ENCODE data around the gene TFB1M. TPM values are rescaled to one million over a fixed set of nuclear protein-coding genes. Genes with fewer than 3 reads are reported as not detected.

The TFB1M gene
- total and polyA plus RNA-seq, 5 donors: 13.2 to 20.6 (median 20.0) TPM

GRCh38 chr6:155252581-155252980 is 61.7 kb downstream of the TFB1M start:
- Histone ChIP-seq H3K27me3 (ENCODE audit: control insufficient read depth, insufficient read depth) (no peaks in the 10 kb centered on the region), H3K27ac (ENCODE audit: low read length) (no peak overlapping the region), H3K9me3 (ENCODE audit: control insufficient read depth, low read length) (no peaks in the 10 kb centered on the region), H3K4me1 (ENCODE audit: control insufficient read depth, insufficient read depth, low read length) (no peaks in the 10 kb centered on the region), H3K4me3 (ENCODE audit: low read length) (no peak overlapping the region)
- DNase-seq (no peak), ATAC-seq (no peak)
- intact Hi-C loops (cut with DNase I): no loop called here
- WGBS: 95% methylated on average over 8 of the region's 8 CpGs

DNA sequence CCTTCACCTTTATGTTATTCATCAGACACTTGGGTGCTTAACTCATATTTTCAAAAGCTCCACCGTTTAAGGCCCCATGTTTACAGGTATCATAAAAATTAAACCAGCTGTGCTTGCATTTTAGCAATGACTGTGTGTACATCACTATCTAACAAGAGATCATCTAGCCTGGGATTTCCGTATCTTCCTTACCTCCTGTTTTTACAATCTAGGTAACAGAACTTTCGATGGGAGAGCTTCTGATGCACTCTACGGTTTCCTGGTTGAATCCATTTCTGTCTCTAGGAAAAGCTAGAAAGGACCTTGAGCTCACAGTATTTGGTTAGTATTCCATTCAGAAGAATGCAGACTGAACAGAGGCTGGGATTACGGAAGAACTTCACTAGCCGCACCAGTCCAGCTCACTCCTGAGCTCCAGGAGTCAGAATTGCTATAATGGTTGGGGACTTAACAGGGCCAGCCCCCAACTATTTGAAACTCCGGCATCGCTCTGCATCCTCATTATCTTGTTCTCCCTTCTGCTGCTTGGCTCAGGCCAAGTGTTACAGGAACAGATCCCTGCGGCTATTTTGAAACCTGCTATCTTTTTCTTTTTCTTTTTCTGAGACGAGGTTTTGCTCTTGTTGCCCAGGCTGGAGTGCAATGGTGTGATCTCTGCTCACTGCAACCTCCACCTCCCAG is 63.4 kb downstream of the TFB1M start:
- H3K4me3 ChIP-seq (ENCODE audit: low read length): no peak overlapping the region
- WGBS: 76% methylated on average over 10 of the region's 10 CpGs
- H3K27me3 ChIP-seq (ENCODE audit: control insufficient read depth, insufficient read depth): no peaks in the 10 kb centered on the region
- peak; percentile 17 to 53 for ATAC-seq
- no peak for DNase-seq
- intact Hi-C loops (cut with DNase I): no loop called here
- peak overlapping the region; percentile 53 for H3K27ac ChIP-seq (ENCODE audit: low read length)
- no peaks in the 10 kb centered on the region for H3K4me1 ChIP-seq (ENCODE audit: control insufficient read depth, insufficient read depth, low read length)
- H3K9me3 ChIP-seq (ENCODE audit: control insufficient read depth, low read length): no peaks in the 10 kb centered on the region

DNA sequence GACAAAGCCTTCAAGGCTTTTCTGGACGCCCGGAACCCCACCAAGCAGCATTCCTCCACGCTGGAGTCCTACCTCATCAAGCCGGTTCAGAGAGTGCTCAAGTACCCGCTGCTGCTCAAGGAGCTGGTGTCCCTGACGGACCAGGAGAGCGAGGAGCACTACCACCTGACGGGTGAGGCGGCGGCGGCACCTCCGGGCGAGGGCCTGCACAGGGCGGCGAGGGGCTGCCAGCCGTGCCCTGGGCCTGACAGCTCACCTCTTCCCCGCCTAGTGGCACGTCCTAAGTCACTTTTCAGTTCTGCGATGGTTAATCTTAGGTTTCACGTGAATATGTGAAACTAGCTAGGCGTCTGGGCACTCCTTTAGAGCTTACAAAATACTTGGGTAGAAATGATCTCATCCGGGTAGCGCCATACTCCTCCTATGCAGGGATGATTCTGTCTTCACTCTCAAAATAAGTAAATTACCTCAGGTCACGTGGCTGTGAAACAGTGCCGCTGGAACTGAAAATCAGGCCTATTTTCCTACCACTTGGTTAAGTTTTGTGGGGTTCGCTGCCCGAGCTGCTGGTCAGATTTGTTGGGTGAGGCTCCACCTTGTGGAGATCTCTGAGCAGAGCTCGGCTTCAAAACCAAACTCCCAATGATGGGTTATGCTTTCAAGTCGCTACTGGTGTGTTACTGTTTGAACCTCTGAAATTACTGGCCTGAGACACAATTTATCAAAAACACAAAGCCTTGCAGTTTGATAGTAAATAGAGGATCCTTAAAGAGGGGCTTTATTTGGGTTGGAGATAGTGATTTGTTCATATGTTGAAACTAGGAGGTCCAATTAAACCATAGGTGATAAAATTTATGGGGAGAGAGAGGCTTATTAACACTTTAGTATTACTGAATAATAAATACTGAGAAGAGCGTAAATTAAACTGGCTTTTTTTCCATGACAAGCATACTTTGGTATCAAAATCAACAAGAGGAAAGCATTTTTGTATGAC is 66.0 kb downstream of the TFB1M start:
- no peak overlapping the region for H3K4me3 ChIP-seq (ENCODE audit: low read length)

GRCh38 chr6:155247618-155248007 is 66.7 kb downstream of the TFB1M start:
- Histone ChIP-seq H3K27me3 (ENCODE audit: control insufficient read depth, insufficient read depth) (no peaks in the 10 kb centered on the region), H3K4me3 (ENCODE audit: low read length) (no peak overlapping the region), H3K27ac (ENCODE audit: low read length) (no peak overlapping the region), H3K4me1 (ENCODE audit: control insufficient read depth, insufficient read depth, low read length) (no peaks in the 10 kb centered on the region), H3K9me3 (ENCODE audit: control insufficient read depth, low read length) (no peaks in the 10 kb centered on the region)
- ATAC-seq (no peak), DNase-seq (no peak)
- intact Hi-C loops (cut with DNase I): loop anchor here in 3 of 4 donors (5.0 to 10.0 kb wide), 2 partner anchors 70 to 363 kb away; no protein-coding TSS in a partner anchor
- WGBS: 95% methylated on average over 5 of the region's 5 CpGs

More for the DNA sequence above, 66.0 kb downstream of the TFB1M start:
- H3K27me3 ChIP-seq (ENCODE audit: control insufficient read depth, insufficient read depth): no peaks in the 10 kb centered on the region
- WGBS: 79% methylated on average over 30 of the region's 30 CpGs
- peak; percentile 54 for ATAC-seq
- no peaks in the 10 kb centered on the region for H3K4me1 ChIP-seq (ENCODE audit: control insufficient read depth, insufficient read depth, low read length)
- no peaks in the 10 kb centered on the region for H3K9me3 ChIP-seq (ENCODE audit: control insufficient read depth, low read length)
- intact Hi-C loops (cut with DNase I): loop anchor here in 3 of 4 donors (5.0 to 10.0 kb wide), 2 partner anchors 71 to 364 kb away; no protein-coding TSS in a partner anchor
- H3K27ac ChIP-seq (ENCODE audit: low read length): no peak overlapping the region
- DNase-seq: peak in 2 of 3 donors; percentile 31 to 66

DNA sequence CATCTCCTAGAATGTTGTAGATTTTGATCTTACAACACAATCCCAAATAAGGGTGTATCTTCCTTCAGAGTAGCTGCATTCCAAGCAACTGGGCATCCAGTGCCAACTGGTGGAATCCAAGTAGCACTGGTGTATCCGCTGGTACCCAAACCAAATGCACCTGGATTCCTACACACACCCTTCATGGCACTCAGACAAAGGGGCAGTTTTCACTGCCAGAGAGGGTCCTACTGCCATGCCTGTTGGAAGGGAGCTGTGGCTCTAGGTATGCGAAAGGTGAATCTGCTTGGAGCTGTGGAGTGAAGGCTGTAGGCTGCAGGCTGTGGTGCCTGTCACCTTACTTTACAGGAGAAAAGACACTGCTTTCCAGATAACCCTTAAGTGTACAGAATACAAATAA is 67.5 kb downstream of the TFB1M start:
- Histone ChIP-seq H3K27ac (ENCODE audit: low read length) (no peak overlapping the region), H3K4me1 (ENCODE audit: control insufficient read depth, insufficient read depth, low read length) (no peaks in the 10 kb centered on the region), H3K4me3 (ENCODE audit: low read length) (no peak overlapping the region), H3K27me3 (ENCODE audit: control insufficient read depth, insufficient read depth) (no peaks in the 10 kb centered on the region), H3K9me3 (ENCODE audit: control insufficient read depth, low read length) (no peaks in the 10 kb centered on the region)
- ATAC-seq (no peak), DNase-seq (no peak)
- intact Hi-C loops (cut with DNase I): loop anchor here in 3 of 4 donors (5.0 to 10.0 kb wide), 2 partner anchors 70 to 362 kb away; no protein-coding TSS in a partner anchor
- WGBS: 97% methylated on average over 2 of the region's 2 CpGs

DNA sequence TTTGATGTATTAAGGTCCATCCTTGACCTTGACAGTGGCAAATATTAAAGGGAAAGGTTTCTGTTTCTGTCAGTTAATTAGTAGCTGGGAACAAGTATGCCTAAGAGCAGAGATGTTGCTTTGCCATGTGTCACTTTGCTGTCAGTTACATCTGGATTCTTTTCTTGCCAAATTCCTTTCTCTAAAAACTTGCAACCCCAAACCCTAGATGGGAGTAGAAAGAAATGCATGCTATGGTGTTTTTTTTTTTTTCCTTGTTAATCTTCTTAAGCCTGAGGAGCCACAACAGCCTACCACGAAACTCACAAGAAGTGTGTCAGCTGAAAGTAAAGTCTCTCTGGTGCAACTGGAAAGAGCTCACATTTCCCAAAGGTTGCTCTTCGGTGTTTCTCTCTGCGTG is 68.5 kb downstream of the TFB1M start:
- ATAC-seq: no peak
- no peaks in the 10 kb centered on the region for H3K4me1 ChIP-seq (ENCODE audit: control insufficient read depth, insufficient read depth, low read length)

GRCh38 chr6:155245193-155245592 is 69.1 kb downstream of the TFB1M start:
- DNase-seq (no peak), ATAC-seq (no peak)
- intact Hi-C loops (cut with DNase I): loop anchor here in 3 of 4 donors (5.0 to 10.0 kb wide), 2 partner anchors 68 to 360 kb away; no protein-coding TSS in a partner anchor
- H3K27me3 ChIP-seq (ENCODE audit: control insufficient read depth, insufficient read depth): no peaks in the 10 kb centered on the region
- no peak overlapping the region for H3K27ac ChIP-seq (ENCODE audit: low read length)
- WGBS: 95% methylated on average over 7 of the region's 7 CpGs
- no peaks in the 10 kb centered on the region for H3K9me3 ChIP-seq (ENCODE audit: control insufficient read depth, low read length)
- no peaks in the 10 kb centered on the region for H3K4me1 ChIP-seq (ENCODE audit: control insufficient read depth, insufficient read depth, low read length)
- no peak overlapping the region for H3K4me3 ChIP-seq (ENCODE audit: low read length)

More for the DNA sequence above, 68.5 kb downstream of the TFB1M start:
- Histone ChIP-seq H3K27ac (ENCODE audit: low read length) (no peak overlapping the region), H3K9me3 (ENCODE audit: control insufficient read depth, low read length) (no peaks in the 10 kb centered on the region), H3K4me3 (ENCODE audit: low read length) (no peak overlapping the region), H3K27me3 (ENCODE audit: control insufficient read depth, insufficient read depth) (no peaks in the 10 kb centered on the region)
- intact Hi-C loops (cut with DNase I): loop anchor here in 3 of 4 donors (5.0 to 10.0 kb wide), 2 partner anchors 69 to 361 kb away; no protein-coding TSS in a partner anchor
- 90% methylated on average over 3 of the region's 3 CpGs for WGBS
- no peak for DNase-seq

DNA sequence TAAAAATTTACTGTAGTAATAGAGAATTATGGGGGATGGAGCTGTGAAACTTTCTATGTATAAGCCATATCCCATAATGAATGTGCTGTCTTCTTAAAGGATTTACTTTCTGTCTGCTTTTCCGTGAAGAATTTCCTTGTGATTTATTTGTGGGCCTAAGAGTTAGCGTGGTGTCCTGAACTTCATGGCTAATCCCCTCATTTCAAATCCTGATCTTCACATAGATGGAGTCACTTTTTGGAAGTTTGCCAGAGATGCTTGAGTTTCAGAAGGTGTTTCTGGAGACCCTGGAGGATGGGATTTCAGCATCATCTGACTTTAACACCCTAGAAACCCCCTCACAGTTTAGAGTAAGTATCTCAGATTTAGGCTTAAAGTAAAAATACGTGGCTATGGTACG is 69.8 kb downstream of the TFB1M start:
- DNase-seq: no peak
- 82% methylated on average over 4 of the region's 4 CpGs for WGBS
- Histone ChIP-seq H3K27ac (ENCODE audit: low read length) (no peak overlapping the region), H3K27me3 (ENCODE audit: control insufficient read depth, insufficient read depth) (no peaks in the 10 kb centered on the region), H3K4me3 (ENCODE audit: low read length) (no peak overlapping the region), H3K9me3 (ENCODE audit: control insufficient read depth, low read length) (no peaks in the 10 kb centered on the region), H3K4me1 (ENCODE audit: control insufficient read depth, insufficient read depth, low read length) (no peaks in the 10 kb centered on the region)
- intact Hi-C loops (cut with DNase I): loop anchor here in 1 of 4 donors (10.0 kb wide), 1 partner anchor 360 kb away; no protein-coding TSS in a partner anchor
- no peak for ATAC-seq

GRCh38 chr6:155241966-155242365 is 72.3 kb downstream of the TFB1M start:
- Histone ChIP-seq H3K27me3 (ENCODE audit: control insufficient read depth, insufficient read depth) (no peaks in the 10 kb centered on the region), H3K4me3 (ENCODE audit: low read length) (no peak overlapping the region), H3K4me1 (ENCODE audit: control insufficient read depth, insufficient read depth, low read length) (no peaks in the 10 kb centered on the region), H3K27ac (ENCODE audit: low read length) (no peak overlapping the region), H3K9me3 (ENCODE audit: control insufficient read depth, low read length) (no peaks in the 10 kb centered on the region)
- intact Hi-C loops (cut with DNase I): loop anchor here in 1 of 4 donors (10.0 kb wide), 1 partner anchor 357 kb away; no protein-coding TSS in a partner anchor
- ATAC-seq (no peak), DNase-seq (no peak)
- WGBS: 74% methylated on average over 8 of the region's 8 CpGs

DNA sequence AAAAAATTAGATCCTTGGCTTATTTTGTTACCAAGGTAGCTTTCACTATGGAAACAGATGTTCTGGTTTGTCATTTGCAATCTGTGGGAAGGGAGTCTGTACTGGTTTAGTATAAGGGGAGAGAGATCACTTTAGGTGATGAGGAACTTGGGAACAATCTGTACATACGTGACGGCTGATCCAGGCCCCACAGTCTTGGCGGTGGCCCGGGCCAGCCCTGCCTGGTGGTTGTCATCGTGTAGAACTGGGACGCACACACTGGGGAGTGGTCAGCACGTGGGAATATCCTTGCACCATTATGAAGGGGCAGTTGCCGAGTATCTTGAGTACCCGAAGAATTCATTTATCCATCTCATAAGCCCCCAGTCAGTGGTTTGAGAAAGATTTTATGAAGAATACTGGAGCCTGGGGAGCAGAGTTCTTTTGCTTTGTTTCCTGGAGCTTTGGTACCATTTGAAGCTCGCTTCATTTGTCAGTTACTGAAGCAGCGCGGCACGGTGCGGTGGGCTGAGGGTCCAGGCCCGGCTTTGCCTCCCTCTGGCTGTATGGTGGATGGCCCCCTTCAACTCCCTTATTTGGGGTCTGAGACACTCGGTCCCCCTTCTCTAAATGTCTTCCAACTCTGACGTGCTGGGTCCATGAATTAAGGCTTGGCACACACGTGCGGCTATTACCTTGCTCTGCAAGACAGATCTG is 73.2 kb downstream of the TFB1M start:
- Histone ChIP-seq H3K27ac (ENCODE audit: low read length) (no peak overlapping the region), H3K4me1 (ENCODE audit: control insufficient read depth, insufficient read depth, low read length) (no peaks in the 10 kb centered on the region), H3K4me3 (ENCODE audit: low read length) (no peak overlapping the region), H3K9me3 (ENCODE audit: control insufficient read depth, low read length) (no peaks in the 10 kb centered on the region), H3K27me3 (ENCODE audit: control insufficient read depth, insufficient read depth) (no peaks in the 10 kb centered on the region)
- ATAC-seq: peak in 1 of 2 donors; percentile 29
- intact Hi-C loops (cut with DNase I): loop anchor here in 1 of 4 donors (10.0 kb wide), 1 partner anchor 356 kb away; no protein-coding TSS in a partner anchor
- no peak for DNase-seq
- 95% methylated on average over 19 of the region's 19 CpGs for whole genome bisulfite sequencing
